Measurements from ENCODE around the gene TIAM2. TPM values are rescaled to one million over a fixed set of nuclear protein-coding genes. Genes with fewer than 3 reads are reported as not detected.

The TIAM2 gene
- total RNA-seq, 2 experiments from 2014 or later = 5.4 to 6.2 TPM

DNA sequence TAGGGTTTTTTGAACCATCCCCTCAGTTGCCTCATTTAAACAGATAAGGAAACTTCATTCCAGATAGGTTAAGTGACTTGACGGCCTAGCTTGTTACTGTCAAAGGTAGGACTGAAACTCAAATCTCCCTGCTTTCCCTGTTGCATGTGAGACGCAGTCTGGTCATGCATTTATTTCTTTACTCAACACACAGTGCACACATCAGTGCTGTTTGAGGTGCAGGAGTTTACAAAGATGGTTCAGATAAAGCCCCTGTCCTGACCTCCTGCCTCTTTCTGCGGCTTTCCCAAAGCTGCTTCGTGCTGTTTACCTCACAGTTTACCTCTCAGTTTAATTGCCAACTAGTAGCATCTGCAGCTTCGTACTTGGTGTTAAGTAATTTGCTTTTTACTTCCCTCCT, 26.6 kb downstream of the TIAM2 start:
- TF ChIP-seq EZH2phosphoT487 (IDR thresholded peaks at IDR 0.05; ENCODE audit: borderline replicate concordance, low read depth, low read length) = no peak
- TF ChIP-seq, protein P1, sequence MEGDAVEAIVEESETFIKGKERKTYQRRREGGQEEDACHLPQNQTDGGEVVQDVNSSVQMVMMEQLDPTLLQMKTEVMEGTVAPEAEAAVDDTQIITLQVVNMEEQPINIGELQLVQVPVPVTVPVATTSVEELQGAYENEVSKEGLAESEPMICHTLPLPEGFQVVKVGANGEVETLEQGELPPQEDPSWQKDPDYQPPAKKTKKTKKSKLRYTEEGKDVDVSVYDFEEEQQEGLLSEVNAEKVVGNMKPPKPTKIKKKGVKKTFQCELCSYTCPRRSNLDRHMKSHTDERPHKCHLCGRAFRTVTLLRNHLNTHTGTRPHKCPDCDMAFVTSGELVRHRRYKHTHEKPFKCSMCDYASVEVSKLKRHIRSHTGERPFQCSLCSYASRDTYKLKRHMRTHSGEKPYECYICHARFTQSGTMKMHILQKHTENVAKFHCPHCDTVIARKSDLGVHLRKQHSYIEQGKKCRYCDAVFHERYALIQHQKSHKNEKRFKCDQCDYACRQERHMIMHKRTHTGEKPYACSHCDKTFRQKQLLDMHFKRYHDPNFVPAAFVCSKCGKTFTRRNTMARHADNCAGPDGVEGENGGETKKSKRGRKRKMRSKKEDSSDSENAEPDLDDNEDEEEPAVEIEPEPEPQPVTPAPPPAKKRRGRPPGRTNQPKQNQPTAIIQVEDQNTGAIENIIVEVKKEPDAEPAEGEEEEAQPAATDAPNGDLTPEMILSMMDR (conservative IDR thresholded peaks at IDR 0.05; ENCODE audit: low read length) = no peak
- POLR2A ChIA-PET = interaction anchor here (0.9 kb wide), 1 partner anchor 65 kb away, joined by 4 read pairs; no protein-coding TSS in a partner anchor
- Histone ChIP-seq H3K27ac (ENCODE audit: low read depth, low read length, poor library complexity, severe bottlenecking) (no peak overlapping the region), H4K20me1 (ENCODE audit: insufficient read depth, low read length) (no peaks in the 10 kb centered on the region), H3K4me2 (ENCODE audit: low read length) (no peak overlapping the region), H3K9me2 (ENCODE audit: insufficient read depth, low read length) (no peaks in the 10 kb centered on the region), H3K4me1 (ENCODE audit: insufficient read depth, low read length, poor library complexity, severe bottlenecking) (no peaks in the 10 kb centered on the region), H3K9me3 (ENCODE audit: low read length) (no peaks in the 10 kb centered on the region), H3K4me3 (ENCODE audit: low read depth, low read length, poor library complexity, severe bottlenecking) (no peak overlapping the region), H3K36me3 (ENCODE audit: insufficient read depth, low read length) (no peaks in the 10 kb centered on the region), H3K79me2 (ENCODE audit: insufficient read depth, low read depth, low read length) (no peaks in the 10 kb centered on the region), H2AFZ (ENCODE audit: low read length) (no peak overlapping the region)
- intact Hi-C loops (cut with micrococcal nuclease; ENCODE audit: unreplicated experiment) = no loop called here
- CTCF ChIA-PET (ENCODE audit: unreplicated experiment) = no interaction called here
- no peak for DNase-seq (ENCODE audit: low spot score)
- BruUV-seq (replicated peaks) = no TSS peak

DNA sequence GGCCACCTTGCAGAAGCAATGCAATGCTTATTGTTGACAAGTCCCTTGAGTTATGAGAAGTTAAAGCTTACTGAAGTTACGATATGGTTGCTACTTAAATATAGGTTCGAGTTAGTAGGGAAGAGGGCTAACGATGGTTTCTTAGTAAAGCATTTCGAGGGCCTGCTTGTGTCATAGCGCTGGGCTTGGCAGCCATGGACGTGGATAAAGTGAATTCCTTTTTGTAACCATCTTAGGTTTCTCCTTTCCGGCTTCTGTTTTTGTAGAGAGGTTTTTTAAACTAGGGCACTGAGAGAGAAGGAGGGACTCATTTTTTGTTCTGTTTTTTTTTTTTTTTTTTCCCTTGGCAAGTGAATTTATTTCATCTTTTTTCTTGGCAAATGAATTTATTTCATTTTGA, 27.6 kb downstream of the TIAM2 start:
- POLR2A ChIA-PET = no interaction called here
- no peaks in the 10 kb centered on the region for H4K20me1 ChIP-seq (ENCODE audit: insufficient read depth, low read length)
- intact Hi-C loops (cut with micrococcal nuclease; ENCODE audit: unreplicated experiment) = no loop called here

DNA sequence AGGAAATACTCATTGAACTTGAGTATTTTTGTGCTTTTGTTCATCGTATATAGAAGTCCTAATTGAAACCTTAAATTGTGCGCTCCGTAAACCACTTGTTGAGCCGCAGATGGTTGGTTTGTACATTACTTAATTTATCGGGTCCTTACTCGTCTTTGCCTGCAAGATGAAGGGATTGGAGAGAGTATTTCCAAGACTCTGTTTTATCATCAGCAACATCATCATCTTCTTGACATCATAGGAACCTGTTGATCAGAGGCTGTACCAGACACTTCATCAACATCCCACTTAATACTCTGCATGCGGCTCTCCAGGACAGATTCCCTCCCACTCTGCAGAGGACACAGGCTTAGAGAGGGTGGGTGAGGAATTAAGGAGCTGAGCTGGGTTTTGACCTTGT, 28.6 kb downstream of the TIAM2 start:
- ChIA-PET CTCF (ENCODE audit: unreplicated experiment) (no interaction called here), POLR2A (no interaction called here)

More for the DNA sequence above, 27.6 kb downstream of the TIAM2 start:
- Histone ChIP-seq H3K4me3 (ENCODE audit: low read depth, low read length, poor library complexity, severe bottlenecking) (no peak overlapping the region), H3K4me1 (ENCODE audit: insufficient read depth, low read length, poor library complexity, severe bottlenecking) (no peaks in the 10 kb centered on the region), H3K9me2 (ENCODE audit: insufficient read depth, low read length) (no peaks in the 10 kb centered on the region), H3K36me3 (ENCODE audit: insufficient read depth, low read length) (no peaks in the 10 kb centered on the region), H2AFZ (ENCODE audit: low read length) (no peak overlapping the region), H3K4me2 (ENCODE audit: low read length) (no peak overlapping the region), H3K9me3 (ENCODE audit: low read length) (no peaks in the 10 kb centered on the region), H3K79me2 (ENCODE audit: insufficient read depth, low read depth, low read length) (no peaks in the 10 kb centered on the region), H3K27ac (ENCODE audit: low read depth, low read length, poor library complexity, severe bottlenecking) (no peak overlapping the region)
- TF ChIP-seq, protein P1 (conservative IDR thresholded peaks at IDR 0.05; ENCODE audit: low read length) = no peak
- TF ChIP-seq EZH2phosphoT487 (IDR thresholded peaks at IDR 0.05; ENCODE audit: borderline replicate concordance, low read depth, low read length) = no peak
- DNase-seq (ENCODE audit: low spot score) = no peak
- BruUV-seq (replicated peaks) = no TSS peak
- CTCF ChIA-PET (ENCODE audit: unreplicated experiment) = no interaction called here

More for the DNA sequence above, 28.6 kb downstream of the TIAM2 start:
- no peak for TF ChIP-seq EZH2phosphoT487 (IDR thresholded peaks at IDR 0.05; ENCODE audit: borderline replicate concordance, low read depth, low read length)
- TF ChIP-seq, protein P1 (conservative IDR thresholded peaks at IDR 0.05; ENCODE audit: low read length) = no peak
- Histone ChIP-seq H3K4me3 (ENCODE audit: low read depth, low read length, poor library complexity, severe bottlenecking) (no peak overlapping the region), H3K4me2 (ENCODE audit: low read length) (no peak overlapping the region), H3K79me2 (ENCODE audit: insufficient read depth, low read depth, low read length) (no peaks in the 10 kb centered on the region), H3K4me1 (ENCODE audit: insufficient read depth, low read length, poor library complexity, severe bottlenecking) (no peaks in the 10 kb centered on the region), H2AFZ (ENCODE audit: low read length) (no peak overlapping the region), H3K36me3 (ENCODE audit: insufficient read depth, low read length) (no peaks in the 10 kb centered on the region), H4K20me1 (ENCODE audit: insufficient read depth, low read length) (no peaks in the 10 kb centered on the region), H3K9me3 (ENCODE audit: low read length) (no peaks in the 10 kb centered on the region), H3K27ac (ENCODE audit: low read depth, low read length, poor library complexity, severe bottlenecking) (no peak overlapping the region), H3K9me2 (ENCODE audit: insufficient read depth, low read length) (no peaks in the 10 kb centered on the region)
- no TSS peak for BruUV-seq (replicated peaks)
- no peak for DNase-seq (ENCODE audit: low spot score)
- intact Hi-C loops (cut with micrococcal nuclease; ENCODE audit: unreplicated experiment) = no loop called here
